K562 (cell line): ENCODE data around the gene METTL3. TPM values are rescaled to one million over a fixed set of nuclear protein-coding genes. Genes with fewer than 3 reads are reported as not detected.

Experiments used
- ARID2 ChIP-seq: fragments of 450-650 bp; IDR thresholded peaks from 2 replicates; pipeline ENCODE4 v1.6.1; 2017; ENCODE audit warnings: antibody characterized with exemption, mild to moderate bottlenecking
- SIN3B ChIP-seq: fragments of 450-650 bp; IDR thresholded peaks from 2 replicates; pipeline ENCODE4 v1.6.1; 2017; ENCODE audit warnings: low read depth, mild to moderate bottlenecking, moderate library complexity
- ZNF212 ChIP-seq: fragments of 450-650 bp; formaldehyde crosslinking; IDR thresholded peaks from 2 replicates; pipeline ENCODE4 v1.4.0; 2020; ENCODE audit warnings: mild to moderate bottlenecking
- ZNF253 ChIP-seq: fragments of 250-450 bp; sonication (Bioruptor Pico); conservative IDR thresholded peaks from 2 replicates; pipeline ENCODE4 v1.6.1; 2021; ENCODE audit warnings: mild to moderate bottlenecking
- ZNF384 ChIP-seq: IDR thresholded peaks from 2 replicates; pipeline ENCODE4 v1.6.1; 2012; ENCODE audit warnings: low read depth, low read length, improper control_type of control experiment
- polyA plus RNA-seq, 8 experiments: library from polyadenylated mRNA; depleted of rRNA in 4 of 8; stranded (reverse) in 5 of 8; unstranded in 3 of 8; fragments of >200 nt; fragmentation: Nextera tagmentation in 2 of 8; fragmentation: Illumina TruSeq in 1 of 8; extraction: Ambion mirVana in 2 of 8; extraction: Trizol in 1 of 8; gene quantifications; 2 replicates each; pipeline versions ENCODE4 v1.2.1 to v1.2.3, GENCODE V29; 2011 to 2014; ENCODE audit warnings: inconsistent platforms in 1 of 8, missing spikeins in 1 of 8
- total RNA-seq, 7 experiments: library from RNA; depleted of rRNA in 6 of 7; stranded (reverse); fragments of >200 nt in 6 of 7; fragmentation: Illumina TruSeq in 2 of 7; extraction: Trizol in 2 of 7; gene quantifications; 2 replicates each; pipeline versions ENCODE4 v1.2.1 to v1.2.3, GENCODE V29; 2011 to 2021; ENCODE audit warnings: low replicate concordance in 1 of 7
- TF ChIP-seq, protein P1 (sequence below): fragments of 250-450 bp; sonication (Bioruptor Pico); IDR thresholded peaks from 2 replicates; pipeline ENCODE4 v1.5.0; 2022; ENCODE audit warnings: mild to moderate bottlenecking
- TF ChIP-seq, protein P2 (sequence below): fragments of 200-400 bp; formaldehyde crosslinking; IDR thresholded peaks from 2 replicates; pipeline ENCODE4 v1.6.1; 2017; ENCODE audit warnings: mild to moderate bottlenecking, low read depth, low read length, moderate library complexity

METTL3 gene
- total and polyA plus RNA-seq, 9 of the 15 experiments (the other 6 are each of a cell fraction or from before 2014, with no cell fraction given): 42.1 to 151 (median 65.7) TPM

DNA sequence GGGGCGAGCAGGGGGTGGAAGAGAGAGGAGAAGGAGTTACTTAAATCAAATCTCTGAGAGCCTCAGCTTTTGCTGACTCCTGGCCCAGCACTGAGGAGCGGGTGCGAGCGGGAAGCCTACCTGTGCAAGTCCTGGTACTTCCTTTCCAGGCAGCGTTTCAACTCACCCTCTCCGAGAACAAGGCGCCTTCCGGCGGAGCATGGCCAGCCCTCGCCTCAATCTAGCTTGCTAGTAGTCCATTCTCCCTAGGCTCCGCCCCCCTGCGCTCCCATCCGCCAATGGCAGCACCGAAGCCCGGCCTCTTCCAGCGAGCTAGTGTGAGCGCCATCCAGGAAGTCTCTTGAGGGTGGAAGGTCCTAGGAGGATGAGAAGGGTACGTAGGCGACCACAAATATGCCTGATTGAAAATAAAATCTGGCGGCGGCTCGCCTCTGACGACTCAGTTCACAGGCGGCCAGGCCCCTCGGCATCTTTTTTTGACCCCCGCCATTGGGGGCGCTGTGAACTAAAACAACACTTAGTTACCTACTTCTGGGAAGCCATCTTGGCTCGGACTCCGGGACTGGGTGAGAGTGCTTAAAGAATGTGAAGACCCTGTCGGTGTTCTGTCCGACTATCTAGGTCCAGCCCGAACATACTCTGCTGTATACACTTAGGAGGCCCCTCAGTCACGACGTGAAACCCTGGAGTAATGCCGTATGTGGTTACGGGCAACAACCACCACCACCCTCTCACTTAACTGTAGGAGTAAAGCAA, 55.0 kb downstream of the METTL3 start, which contains the start of gene CHD8 (continued):
- TF ChIP-seq SIN3B: no peak
- TF ChIP-seq ZNF384: no peak
- TF ChIP-seq, protein P1, sequence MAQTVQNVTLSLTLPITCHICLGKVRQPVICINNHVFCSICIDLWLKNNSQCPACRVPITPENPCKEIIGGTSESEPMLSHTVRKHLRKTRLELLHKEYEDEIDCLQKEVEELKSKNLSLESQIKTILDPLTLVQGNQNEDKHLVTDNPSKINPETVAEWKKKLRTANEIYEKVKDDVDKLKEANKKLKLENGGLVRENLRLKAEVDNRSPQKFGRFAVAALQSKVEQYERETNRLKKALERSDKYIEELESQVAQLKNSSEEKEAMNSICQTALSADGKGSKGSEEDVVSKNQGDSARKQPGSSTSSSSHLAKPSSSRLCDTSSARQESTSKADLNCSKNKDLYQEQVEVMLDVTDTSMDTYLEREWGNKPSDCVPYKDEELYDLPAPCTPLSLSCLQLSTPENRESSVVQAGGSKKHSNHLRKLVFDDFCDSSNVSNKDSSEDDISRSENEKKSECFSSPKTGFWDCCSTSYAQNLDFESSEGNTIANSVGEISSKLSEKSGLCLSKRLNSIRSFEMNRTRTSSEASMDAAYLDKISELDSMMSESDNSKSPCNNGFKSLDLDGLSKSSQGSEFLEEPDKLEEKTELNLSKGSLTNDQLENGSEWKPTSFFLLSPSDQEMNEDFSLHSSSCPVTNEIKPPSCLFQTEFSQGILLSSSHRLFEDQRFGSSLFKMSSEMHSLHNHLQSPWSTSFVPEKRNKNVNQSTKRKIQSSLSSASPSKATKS: no peak
- TF ChIP-seq ARID2: no peak
- TF ChIP-seq ZNF253 (CRISPR knock-in tag): no peak
- TF ChIP-seq ZNF212 (CRISPR knock-in tag): no peak
- TF ChIP-seq, protein P2, sequence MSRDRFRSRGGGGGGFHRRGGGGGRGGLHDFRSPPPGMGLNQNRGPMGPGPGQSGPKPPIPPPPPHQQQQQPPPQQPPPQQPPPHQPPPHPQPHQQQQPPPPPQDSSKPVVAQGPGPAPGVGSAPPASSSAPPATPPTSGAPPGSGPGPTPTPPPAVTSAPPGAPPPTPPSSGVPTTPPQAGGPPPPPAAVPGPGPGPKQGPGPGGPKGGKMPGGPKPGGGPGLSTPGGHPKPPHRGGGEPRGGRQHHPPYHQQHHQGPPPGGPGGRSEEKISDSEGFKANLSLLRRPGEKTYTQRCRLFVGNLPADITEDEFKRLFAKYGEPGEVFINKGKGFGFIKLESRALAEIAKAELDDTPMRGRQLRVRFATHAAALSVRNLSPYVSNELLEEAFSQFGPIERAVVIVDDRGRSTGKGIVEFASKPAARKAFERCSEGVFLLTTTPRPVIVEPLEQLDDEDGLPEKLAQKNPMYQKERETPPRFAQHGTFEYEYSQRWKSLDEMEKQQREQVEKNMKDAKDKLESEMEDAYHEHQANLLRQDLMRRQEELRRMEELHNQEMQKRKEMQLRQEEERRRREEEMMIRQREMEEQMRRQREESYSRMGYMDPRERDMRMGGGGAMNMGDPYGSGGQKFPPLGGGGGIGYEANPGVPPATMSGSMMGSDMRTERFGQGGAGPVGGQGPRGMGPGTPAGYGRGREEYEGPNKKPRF: no peak
